Measurements from ENCODE around the gene PGA3.
"Not testable (repeated sequence)": the region's sequence is repeated elsewhere in the genome, so short reads cannot be mapped to it uniquely, and the experiment has no call there.

The PGA3 gene

DNA sequence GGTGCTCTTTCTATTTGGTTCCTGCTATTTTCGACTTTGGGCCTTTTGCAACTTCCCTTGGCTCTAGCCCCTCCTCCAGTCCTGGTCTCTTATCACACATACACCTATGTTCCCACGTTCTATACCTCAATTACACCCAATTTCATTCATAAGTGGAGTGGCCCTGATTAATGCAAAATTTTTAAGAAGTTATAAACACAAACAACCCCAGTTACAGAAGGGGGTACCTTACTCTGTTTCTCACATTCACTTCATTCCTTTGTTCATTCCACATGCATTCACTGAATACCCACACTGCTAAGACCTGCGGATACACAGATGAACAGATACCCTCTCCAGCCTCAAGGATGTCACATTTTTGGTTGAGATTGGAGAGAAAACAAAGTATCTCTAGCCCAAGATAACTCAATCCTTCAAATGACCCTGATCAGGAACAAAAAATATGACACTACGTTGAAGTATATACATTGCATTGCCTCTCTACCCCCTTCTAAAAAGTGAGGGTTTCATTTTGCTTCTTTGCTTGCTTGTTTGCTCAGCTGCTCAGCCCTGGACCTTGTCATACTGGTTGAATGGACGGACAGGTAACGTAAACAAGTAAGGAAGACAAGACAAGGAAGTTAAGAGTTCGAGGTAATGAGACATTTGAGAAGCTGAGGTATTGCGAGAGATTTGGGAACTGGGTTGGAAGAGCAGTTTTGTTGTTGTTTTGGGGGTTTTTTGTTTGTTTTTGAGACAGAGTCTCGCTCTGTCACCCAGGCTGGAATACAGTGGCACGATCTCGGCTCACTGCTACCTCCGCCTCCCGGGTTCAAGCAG is 38.5 kb upstream of the PGA3 start:
- no peaks in the 10 kb centered on the region for H3K9me3 Mint-ChIP-seq
- CTCF ChIA-PET, result no interaction called here
- DNase-seq, result no peak
- no peaks in the 10 kb centered on the region for H3K36me3 Mint-ChIP-seq
- no peak overlapping the region for H3K27ac Mint-ChIP-seq
- peaks cover 4% of the 10 kb centered on the region for H3K27me3 Mint-ChIP-seq
- no peak overlapping the region for H3K4me3 Mint-ChIP-seq
- peaks cover 58% of the 10 kb centered on the region for H3K4me1 Mint-ChIP-seq

DNA sequence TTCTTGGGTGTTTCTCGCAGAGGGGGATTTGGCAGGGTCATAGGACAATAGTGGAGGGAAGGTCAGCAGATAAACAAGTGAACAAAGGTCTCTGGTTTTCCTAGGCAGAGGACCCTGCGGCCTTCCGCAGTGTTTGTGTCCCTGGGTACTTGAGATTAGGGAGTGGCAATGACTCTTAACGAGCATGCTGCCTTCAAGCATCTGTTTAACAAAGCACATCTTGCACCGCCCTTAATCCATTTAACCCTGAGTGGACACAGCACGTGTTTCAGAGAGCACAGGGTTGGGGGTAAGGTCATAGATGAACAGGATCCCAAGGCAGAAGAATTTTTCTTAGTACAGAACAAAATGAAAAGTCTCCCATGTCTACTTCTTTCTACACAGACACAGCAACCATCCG is 37.5 kb upstream of the PGA3 start:
- H3K36me3 Mint-ChIP-seq, H3K27me3 Mint-ChIP-seq, DNase-seq, H3K4me3 Mint-ChIP-seq, H3K9me3 Mint-ChIP-seq, H3K27ac Mint-ChIP-seq, CTCF ChIA-PET: not testable (repeated sequence)
- H3K4me1 Mint-ChIP-seq, result peaks cover 49% of the 10 kb centered on the region

DNA sequence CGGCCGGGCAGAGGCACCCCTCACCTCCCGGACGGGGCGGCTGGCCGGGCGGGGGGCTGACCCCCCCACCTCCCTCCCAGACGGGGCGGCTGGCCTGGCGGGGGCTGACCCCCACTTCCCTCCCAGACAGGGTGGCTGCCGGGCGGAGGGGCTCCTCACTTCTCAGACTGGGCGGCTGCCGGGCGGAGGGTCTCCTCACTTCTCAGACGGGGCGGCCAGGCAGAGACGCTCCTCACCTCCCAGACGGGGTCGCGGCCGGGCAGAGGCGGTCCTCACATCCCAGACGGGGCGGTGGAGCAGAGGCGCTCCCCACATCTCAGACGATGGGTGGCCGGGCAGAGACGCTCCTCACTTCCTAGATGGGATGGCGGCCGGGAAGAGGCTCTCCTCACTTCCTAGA is 37.0 kb upstream of the PGA3 start:
- DNase-seq, H3K9me3 Mint-ChIP-seq, CTCF ChIA-PET, H3K4me3 Mint-ChIP-seq, H3K27ac Mint-ChIP-seq, H3K36me3 Mint-ChIP-seq, H3K27me3 Mint-ChIP-seq: not testable (repeated sequence)
- peaks cover 47% of the 10 kb centered on the region for H3K4me1 Mint-ChIP-seq

DNA sequence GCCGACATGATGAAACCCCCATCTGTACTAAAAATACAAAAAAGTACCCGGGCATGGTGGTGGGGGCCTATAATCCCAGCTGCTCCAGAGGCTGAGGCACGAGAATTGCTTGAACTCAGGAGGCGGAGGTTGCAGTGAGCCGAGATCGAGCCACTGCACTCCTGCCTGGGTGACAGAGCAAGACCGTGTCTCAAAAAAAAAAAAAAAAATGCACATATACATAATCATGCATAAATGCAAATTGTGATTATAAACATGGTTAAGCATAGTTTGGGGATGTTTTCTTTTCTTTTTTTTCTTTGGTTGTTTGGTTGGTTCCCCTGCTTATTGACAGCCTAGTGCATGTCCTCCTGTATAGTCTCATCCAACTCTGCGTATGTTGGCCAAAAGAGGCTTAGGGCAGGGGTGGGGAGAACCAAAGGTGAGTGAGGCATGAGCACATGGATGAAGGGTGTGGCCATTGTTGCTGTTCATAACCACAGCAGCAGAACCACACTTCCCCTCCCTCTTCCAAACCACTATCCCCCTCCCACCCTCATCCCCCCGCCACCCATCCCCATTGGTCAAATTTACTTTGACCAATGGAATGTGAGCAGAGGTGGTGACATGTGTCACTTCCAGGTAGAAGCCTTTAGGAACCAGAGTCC is 35.1 kb upstream of the PGA3 start:
- no peak overlapping the region for H3K27ac Mint-ChIP-seq
- H3K4me1 Mint-ChIP-seq, result peaks cover 46% of the 10 kb centered on the region
- peaks cover 6% of the 10 kb centered on the region for H3K9me3 Mint-ChIP-seq
- CTCF ChIA-PET, result interaction anchor here (0.7 to 0.8 kb wide), 2 partner anchors 19 to 305 kb away, joined by 3 read pairs; no protein-coding TSS in a partner anchor
- no peak overlapping the region for H3K4me3 Mint-ChIP-seq
- no peak for DNase-seq
- peaks cover 7% of the 10 kb centered on the region for H3K27me3 Mint-ChIP-seq
- H3K36me3 Mint-ChIP-seq, result peaks cover 3% of the 10 kb centered on the region

DNA sequence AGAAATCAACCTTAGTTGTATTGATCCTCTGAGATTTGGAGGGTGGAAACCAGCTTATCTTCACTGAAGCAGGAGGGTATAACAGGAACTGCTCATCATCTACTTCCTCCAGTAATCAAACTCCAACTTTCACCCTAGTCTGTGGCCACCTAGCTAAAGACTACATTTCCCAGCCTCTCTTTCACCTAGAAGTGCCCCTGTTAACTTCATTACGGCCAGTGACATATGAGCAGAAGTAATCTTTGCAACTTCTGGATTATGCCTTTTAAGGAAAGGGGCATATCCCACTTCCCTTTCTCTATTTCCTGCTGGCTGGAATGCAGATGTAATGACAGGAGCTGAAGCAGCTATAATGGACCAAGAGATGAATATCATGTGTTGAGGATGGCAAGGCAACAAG is 34.5 kb upstream of the PGA3 start:
- CTCF ChIA-PET, result interaction anchor here (0.7 to 0.8 kb wide), 2 partner anchors 18 to 306 kb away, joined by 3 read pairs; no protein-coding TSS in a partner anchor
- Mint-ChIP-seq H3K36me3 (peaks cover 3% of the 10 kb centered on the region), H3K27ac (no peak overlapping the region), H3K9me3 (peaks cover 7% of the 10 kb centered on the region), H3K4me1 (peaks cover 44% of the 10 kb centered on the region), H3K27me3 (peaks cover 13% of the 10 kb centered on the region), H3K4me3 (no peak overlapping the region)
- DNase-seq, result no peak

DNA sequence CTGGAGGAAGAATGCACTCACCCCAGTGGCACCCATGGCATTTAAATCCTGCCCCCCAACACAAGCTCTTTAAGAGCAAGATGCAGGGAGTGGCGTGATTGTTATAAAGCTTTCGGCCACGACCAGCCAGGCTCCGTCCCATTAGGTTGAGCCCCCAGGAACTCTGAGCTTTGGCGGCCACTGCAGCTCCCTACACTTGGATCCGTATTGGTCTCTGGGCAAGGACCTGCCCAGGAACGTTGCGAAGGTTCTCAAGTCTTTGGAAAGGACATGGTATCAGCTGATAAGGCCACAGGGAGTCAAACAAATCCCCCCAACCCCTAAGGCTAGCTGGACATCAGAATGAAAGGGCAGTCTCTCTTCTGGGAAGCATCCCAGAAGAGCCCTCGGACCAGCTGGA is 32.7 kb upstream of the PGA3 start:
- Mint-ChIP-seq H3K36me3 (peaks cover 3% of the 10 kb centered on the region), H3K9me3 (peaks cover 7% of the 10 kb centered on the region), H3K4me1 (peaks cover 31% of the 10 kb centered on the region), H3K27me3 (peaks cover 29% of the 10 kb centered on the region), H3K27ac (no peak overlapping the region), H3K4me3 (no peak overlapping the region)
- CTCF ChIA-PET, result interaction anchor here (1.1 kb wide), 1 partner anchor 89 kb away, joined by 3 read pairs; no protein-coding TSS in a partner anchor
- no peak for DNase-seq

DNA sequence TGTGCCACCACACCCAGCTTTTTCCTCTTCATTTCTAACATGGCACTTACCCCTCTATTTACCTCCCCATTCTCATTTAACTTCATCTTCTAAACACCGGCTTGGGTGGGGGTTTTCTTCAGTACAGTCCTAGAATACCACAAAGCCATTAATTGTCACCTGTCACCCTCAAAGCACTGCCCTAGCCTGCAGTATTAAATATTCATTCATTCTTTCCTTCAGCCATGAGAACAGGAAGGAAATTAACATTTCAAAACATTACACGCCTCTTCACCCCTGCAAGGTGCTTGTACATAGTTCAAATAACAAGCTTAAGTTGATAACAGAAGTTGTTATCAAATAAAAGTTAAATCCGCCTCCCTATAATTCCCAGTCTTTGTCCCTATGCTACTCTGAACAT is 31.4 kb upstream of the PGA3 start:
- Mint-ChIP-seq H3K27ac (no peak overlapping the region), H3K36me3 (peaks cover 3% of the 10 kb centered on the region), H3K4me1 (peaks cover 31% of the 10 kb centered on the region), H3K9me3 (peaks cover 7% of the 10 kb centered on the region), H3K4me3 (no peak overlapping the region), H3K27me3 (peaks cover 40% of the 10 kb centered on the region)
- CTCF ChIA-PET, result interaction anchor here (1.1 to 1.6 kb wide), 2 partner anchors 16 to 341 kb away, joined by 3 to 6 read pairs; no protein-coding TSS in a partner anchor
- DNase-seq, result no peak

DNA sequence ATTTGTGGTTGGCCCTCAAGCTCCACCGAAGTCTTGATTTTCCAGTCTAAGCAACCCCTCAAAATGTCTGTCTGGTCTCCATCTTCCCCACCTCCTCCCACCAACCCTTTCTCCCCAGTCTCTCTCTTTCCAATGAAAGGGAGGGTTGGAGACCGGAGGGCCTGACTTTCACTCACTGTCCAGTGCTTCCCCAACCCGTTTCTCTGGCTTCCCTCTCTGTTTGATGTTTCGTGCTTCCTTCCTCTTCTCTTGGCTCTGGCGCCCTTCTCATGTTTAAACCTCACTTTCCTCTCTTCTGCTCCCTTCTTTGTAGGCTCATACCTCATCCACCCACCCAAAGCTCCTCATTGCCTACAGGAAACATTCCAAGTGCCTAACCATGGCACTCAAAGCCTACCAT is 31.0 kb upstream of the PGA3 start:
- Mint-ChIP-seq H3K9me3 (peaks cover 7% of the 10 kb centered on the region), H3K4me3 (no peak overlapping the region), H3K36me3 (peaks cover 3% of the 10 kb centered on the region), H3K27ac (no peak overlapping the region), H3K4me1 (peaks cover 30% of the 10 kb centered on the region), H3K27me3 (peaks cover 40% of the 10 kb centered on the region)
- no peak for DNase-seq
- CTCF ChIA-PET, result interaction anchor here (1.1 to 1.6 kb wide), 2 partner anchors 15 to 341 kb away, joined by 3 to 6 read pairs; no protein-coding TSS in a partner anchor

DNA sequence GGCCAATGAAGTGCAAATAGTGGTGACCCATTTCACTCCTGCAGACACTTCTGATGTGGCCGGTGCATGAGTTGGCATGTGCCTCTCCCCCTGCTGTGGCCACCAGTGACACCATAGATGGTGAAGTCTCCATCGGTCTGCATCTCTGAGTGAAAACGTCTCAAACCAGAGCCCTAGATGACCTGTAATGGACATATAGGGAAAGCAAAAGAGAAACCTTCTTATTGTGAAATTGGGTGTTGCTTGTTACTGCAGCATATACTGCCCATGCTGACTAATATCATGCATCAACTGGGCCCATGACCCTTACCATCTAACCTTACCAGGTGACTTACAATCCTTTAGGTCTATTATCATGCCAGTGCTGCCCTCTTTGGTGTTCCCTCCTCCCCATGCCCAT is 30.4 kb upstream of the PGA3 start:
- DNase-seq, result no peak
- Mint-ChIP-seq H3K9me3 (peaks cover 7% of the 10 kb centered on the region), H3K4me3 (no peak overlapping the region), H3K27me3 (peaks cover 40% of the 10 kb centered on the region), H3K4me1 (peaks cover 24% of the 10 kb centered on the region), H3K27ac (no peak overlapping the region), H3K36me3 (peaks cover 3% of the 10 kb centered on the region)
- CTCF ChIA-PET, result interaction anchor here (1.1 to 1.6 kb wide), 2 partner anchors 15 to 342 kb away, joined by 3 to 6 read pairs; no protein-coding TSS in a partner anchor

DNA sequence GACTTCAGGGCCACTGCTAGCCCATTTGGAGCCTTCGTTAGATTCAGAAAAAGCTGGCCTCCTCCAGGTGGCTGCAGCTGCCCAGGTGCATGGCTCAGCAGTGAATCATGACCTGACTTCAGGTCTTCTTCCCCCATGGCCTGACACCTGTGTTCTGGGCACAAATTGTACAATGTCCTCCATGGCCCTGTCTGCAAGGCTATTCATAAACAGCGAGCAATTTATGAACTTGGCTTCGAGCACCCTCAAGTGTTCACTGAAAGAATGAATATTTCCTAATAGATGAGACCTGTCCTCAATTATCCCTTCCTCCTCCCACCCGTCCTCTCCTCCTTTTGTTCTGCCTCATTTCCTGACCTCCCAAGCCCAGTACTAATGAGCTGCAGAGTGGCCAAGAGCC is 29.9 kb upstream of the PGA3 start:
- Mint-ChIP-seq H3K9me3 (peaks cover 7% of the 10 kb centered on the region), H3K4me3 (no peak overlapping the region), H3K36me3 (peaks cover 3% of the 10 kb centered on the region), H3K27me3 (peaks cover 42% of the 10 kb centered on the region), H3K4me1 (peaks cover 20% of the 10 kb centered on the region), H3K27ac (no peak overlapping the region)
- DNase-seq, result no peak
- CTCF ChIA-PET, result interaction anchor here (1.1 to 1.8 kb wide), 2 partner anchors 286 to 343 kb away, joined by 3 to 5 read pairs; no protein-coding TSS in a partner anchor

DNA sequence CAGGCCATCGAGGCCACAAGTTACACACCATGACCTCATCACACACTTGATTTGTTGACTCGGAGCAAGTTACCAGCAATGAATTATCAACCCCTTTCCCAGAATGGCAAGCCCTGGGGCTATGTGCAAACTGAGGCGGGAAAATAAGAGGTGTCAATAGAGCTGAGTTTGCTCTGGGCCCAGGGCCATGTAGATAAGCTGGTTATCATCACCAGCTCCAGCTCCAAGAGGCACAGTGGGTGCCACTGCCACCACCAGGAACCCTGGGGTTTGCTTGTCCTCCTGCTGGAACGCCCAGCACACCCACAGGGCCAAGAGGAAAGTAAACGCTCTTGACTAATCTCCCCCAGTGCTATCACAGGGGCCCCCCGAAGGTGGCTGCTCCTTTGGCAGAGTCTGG is 29.0 kb upstream of the PGA3 start:
- CTCF ChIA-PET, result interaction anchor here (1.8 kb wide), 1 partner anchor 286 kb away, joined by 5 read pairs; no protein-coding TSS in a partner anchor
- H3K9me3 Mint-ChIP-seq, result peaks cover 7% of the 10 kb centered on the region
- peaks cover 15% of the 10 kb centered on the region for H3K4me1 Mint-ChIP-seq

DNA sequence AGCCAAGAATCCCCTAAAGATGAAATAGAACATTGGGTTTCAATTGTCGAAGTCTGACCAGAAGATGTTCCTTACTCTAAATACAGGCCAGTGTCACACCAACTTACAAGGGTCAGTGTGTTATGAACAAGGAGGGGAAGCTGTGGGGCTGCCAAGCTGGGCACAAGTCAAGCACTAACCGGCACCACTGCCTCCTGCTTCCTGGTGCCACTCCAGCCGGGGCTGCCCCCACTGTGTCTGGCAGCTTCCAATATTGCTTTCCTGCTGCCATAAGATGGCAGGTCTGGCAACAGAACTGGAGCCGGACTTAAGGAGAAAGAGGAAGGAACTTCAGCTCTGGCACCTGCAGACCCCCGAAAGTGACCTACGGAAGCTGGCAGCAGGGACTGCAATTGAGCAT is 28.4 kb upstream of the PGA3 start:
- Mint-ChIP-seq H3K27ac (no peak overlapping the region), H3K27me3 (peaks cover 52% of the 10 kb centered on the region), H3K36me3 (peaks cover 3% of the 10 kb centered on the region), H3K9me3 (peaks cover 7% of the 10 kb centered on the region), H3K4me1 (peaks cover 15% of the 10 kb centered on the region), H3K4me3 (no peak overlapping the region)
- no peak for DNase-seq
- CTCF ChIA-PET, result interaction anchor here (0.7 to 1.8 kb wide), 3 partner anchors 12 to 409 kb away, joined by 3 to 5 read pairs (median 4); no protein-coding TSS in a partner anchor

More for the DNA sequence above, 29.0 kb upstream of the PGA3 start:
- no peak overlapping the region for H3K4me3 Mint-ChIP-seq
- H3K36me3 Mint-ChIP-seq, result peaks cover 3% of the 10 kb centered on the region
- peaks cover 46% of the 10 kb centered on the region for H3K27me3 Mint-ChIP-seq
- H3K27ac Mint-ChIP-seq, result no peak overlapping the region
- DNase-seq, result no peak

DNA sequence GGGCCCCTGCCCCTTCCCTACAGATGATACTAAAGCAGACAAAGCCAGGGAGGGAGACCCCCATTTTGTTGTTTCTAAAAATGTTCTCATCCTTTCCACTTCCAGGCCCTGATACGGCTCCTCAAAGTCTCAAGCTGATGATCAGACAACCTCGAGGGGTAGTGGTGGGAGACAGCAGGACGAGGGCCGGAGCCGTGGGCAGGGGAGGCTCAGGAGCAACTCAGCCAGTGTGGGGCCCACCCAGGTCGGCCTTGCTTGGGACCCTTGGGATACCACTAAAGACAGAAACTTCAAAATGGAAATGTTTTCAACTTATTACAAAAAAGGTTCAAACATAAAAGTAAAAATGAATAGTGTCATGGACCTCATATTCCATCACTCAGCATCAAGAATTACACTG is 26.9 kb upstream of the PGA3 start:
- H3K27me3 Mint-ChIP-seq, result peaks cover 54% of the 10 kb centered on the region
- CTCF ChIA-PET, result interaction anchor here (0.7 to 3.3 kb wide), 2 partner anchors 11 to 18 kb away, joined by 3 to 17 read pairs; no protein-coding TSS in a partner anchor
- H3K27ac Mint-ChIP-seq, result no peak overlapping the region
- peaks cover 15% of the 10 kb centered on the region for H3K4me1 Mint-ChIP-seq
- no peak overlapping the region for H3K4me3 Mint-ChIP-seq
- H3K9me3 Mint-ChIP-seq, result peaks cover 7% of the 10 kb centered on the region
- DNase-seq, result no peak
- H3K36me3 Mint-ChIP-seq, result peaks cover 3% of the 10 kb centered on the region

DNA sequence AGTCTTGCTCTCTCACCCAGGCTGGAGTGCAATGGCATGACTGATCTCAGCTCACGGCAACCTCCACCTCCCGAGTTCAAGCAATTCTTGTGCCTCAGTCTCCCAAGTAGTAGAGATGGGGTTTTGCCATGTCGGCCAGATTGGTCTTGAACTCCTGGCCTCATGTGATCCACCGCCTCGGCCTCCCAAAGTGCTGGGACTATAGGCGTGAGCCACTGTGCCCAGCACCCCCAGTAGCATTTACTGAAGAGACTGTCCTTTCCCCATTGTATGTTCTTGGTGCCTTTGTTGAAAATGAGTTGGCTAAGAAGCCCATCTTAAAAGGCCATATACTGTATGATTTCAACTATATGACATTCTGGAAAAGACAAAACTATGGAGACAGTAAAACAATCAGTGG is 23.1 kb upstream of the PGA3 start:
- H3K27ac Mint-ChIP-seq, H3K4me3 Mint-ChIP-seq, DNase-seq, H3K36me3 Mint-ChIP-seq, H3K4me1 Mint-ChIP-seq, H3K9me3 Mint-ChIP-seq: not testable (repeated sequence)
- CTCF ChIA-PET, result interaction anchor here (0.6 kb wide), 1 partner anchor 463 kb away, joined by 3 read pairs; no protein-coding TSS in a partner anchor
- H3K27me3 Mint-ChIP-seq, result peaks cover 41% of the 10 kb centered on the region
